HEK293 (cell line): ENCODE results near the gene C1orf146.

ENCODE experiments used
- CTCF ChIP-seq: fragments of 450-650 bp; formaldehyde crosslinking; IDR thresholded peaks from 2 replicates; pipeline ENCODE4 v1.5.1; 2016; ENCODE audit warnings: missing biosample characterization, missing genetic modification characterization
- KLF9 ChIP-seq: fragments of 450-650 bp; formaldehyde crosslinking; IDR thresholded peaks from 2 replicates; pipeline ENCODE4 v1.5.1; 2016; ENCODE audit warnings: missing biosample characterization, missing genetic modification characterization, low read depth
- ZNF10 ChIP-seq: fragments of 450-650 bp; formaldehyde crosslinking; IDR thresholded peaks from 2 replicates; pipeline ENCODE4 v1.5.1; 2017; ENCODE audit warnings: missing biosample characterization, missing genetic modification characterization

DNA sequence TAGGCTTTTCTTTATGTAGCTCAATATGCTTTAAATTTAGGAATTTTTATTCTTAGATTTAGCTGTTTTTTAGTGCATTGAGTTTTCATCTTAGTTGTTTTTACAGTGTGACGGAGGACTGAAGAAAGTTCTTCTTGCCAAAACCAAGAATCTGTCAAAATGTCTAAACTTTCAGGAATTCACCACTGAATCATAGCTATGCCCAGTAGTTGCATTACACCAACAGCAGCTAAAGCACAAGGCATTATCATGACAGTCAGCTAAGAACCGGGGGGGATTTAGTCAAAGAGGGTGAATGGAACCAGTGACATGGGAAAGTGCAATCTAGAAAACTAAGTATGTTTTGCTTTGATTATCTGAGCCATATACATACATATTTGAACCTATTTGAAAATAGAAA lies 6.5 kb upstream of the C1orf146 start:
- TF ChIP-seq CTCF = no peak
- TF ChIP-seq KLF9 (tag by site-specific recombination) = no peak
- no peak for TF ChIP-seq ZNF10 (tag by site-specific recombination)
